Activated CD4-positive, alpha-beta T cell treated with anti-CD3 and anti-CD28 coated beads, Interleukin-2, amount 50 U/mL, for 1 hour (primary cell): ENCODE data around the gene ARL6IP5.

ENCODE experiments used
- DNase-seq: peaks from one replicate; pipeline ENCODE4 v3.0.0-alpha.2; 2020

Gene ARL6IP5

DNA sequence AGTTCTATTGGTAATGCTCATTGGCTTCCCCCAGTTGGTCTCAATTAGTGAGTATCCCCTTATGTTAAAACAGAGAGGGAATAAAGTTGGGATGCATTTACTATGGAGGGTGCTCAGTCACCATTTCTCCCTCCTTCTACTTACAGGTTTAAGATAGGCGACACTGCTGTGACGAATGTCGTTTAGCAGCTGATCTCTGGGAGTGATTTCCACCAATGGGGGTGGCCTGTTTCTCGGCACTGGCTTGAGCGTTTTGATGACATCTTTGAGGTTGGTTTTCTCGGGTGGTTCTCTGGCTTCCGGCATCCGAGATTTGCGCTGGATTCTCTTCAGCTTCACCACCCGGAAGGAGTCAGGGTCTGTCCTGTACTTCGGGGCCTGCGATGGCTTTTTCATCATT, 33.8 kb downstream of the ARL6IP5 start:
- no peak for DNase-seq

GRCh38 chr3:69119138-69119537, 34.4 kb downstream of the ARL6IP5 start:
- DNase-seq: no peak

DNA sequence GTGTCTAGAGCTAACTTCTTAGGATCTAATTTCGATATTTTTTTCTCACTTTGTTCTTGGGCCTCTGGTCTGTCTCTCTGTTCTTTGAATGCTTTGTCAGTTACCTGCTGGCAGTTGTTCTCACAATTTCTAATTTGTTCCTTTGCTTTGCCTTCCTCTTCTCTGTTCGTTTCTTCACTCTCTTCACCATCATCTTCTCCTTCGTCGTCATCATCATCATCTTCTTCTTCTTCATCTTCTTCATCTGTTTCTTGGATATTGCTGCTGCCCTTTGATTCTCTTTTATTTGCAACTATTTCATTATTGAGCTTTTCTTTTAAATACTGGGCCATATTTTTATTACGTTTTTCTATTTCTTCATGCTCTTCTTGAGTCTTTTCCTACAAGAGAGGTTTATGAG, 34.9 kb downstream of the ARL6IP5 start:
- no peak for DNase-seq

GRCh38 chr3:69120879-69121464, 36.2 kb downstream of the ARL6IP5 start:
- DNase-seq: peak; percentile 78

DNA sequence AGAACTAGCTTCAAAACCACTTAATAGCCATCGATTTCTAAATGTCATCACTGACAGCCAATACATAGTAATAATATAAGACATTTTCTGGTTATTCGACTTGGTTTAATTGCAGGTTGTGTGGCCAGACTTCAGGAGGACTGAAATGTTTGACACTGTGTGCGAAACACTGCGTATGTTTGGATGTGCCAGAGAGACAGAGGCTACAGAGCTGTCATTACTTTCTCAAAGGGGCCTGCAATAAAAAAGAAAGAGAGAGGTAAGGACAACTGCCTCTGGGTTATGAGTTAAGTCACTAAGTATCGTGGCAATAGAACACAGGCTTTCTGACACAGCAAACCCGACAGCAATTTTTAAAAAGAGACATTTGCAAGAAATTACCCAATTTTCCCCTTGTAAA, 36.8 kb downstream of the ARL6IP5 start:
- no peak for DNase-seq

DNA sequence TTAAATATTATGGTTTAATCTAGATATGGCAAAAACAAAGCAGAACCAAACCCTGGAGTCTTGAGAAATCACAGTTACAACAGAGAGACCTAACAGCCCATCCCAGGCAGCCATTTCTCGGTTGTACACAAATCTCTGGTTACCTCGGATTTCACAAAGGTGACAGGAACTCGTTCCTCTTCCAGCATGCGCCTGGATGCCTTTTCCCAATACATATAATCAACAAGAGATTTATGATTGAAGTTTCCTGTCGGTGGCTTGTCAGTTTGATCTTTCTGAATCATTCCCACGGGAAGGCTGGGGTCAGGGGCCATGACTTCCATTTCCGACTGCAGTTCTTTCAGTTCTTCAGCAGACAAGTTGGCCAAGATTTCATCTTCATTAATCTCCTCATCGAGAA, 37.2 kb downstream of the ARL6IP5 start:
- no peak for DNase-seq

DNA sequence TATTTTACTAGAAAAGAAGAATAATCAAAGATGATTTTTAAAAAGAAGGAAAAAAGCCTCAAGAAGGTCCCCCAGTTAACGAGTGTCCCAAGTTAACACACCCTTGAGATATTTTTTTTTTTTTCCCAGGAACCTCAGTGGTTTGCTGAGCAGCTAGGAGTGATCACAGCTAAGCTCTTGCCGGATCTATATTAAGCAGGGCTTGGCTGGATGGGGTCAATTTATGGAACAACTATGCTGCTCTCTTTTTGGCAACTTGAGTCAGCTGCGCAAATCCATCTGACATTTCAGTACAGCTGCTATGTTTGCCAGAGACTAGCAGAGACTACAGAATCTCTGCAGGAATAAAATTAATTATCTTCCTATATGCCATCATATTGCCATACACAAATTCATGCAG, 37.7 kb downstream of the ARL6IP5 start, which contains the start of gene LMOD3:
Gene LMOD3 (minus strand): TSS at position 193 of the 400 bp plus-strand sequence. CDS start 209 bp downstream, outside the sequence.
- DNase-seq: no peak

DNA sequence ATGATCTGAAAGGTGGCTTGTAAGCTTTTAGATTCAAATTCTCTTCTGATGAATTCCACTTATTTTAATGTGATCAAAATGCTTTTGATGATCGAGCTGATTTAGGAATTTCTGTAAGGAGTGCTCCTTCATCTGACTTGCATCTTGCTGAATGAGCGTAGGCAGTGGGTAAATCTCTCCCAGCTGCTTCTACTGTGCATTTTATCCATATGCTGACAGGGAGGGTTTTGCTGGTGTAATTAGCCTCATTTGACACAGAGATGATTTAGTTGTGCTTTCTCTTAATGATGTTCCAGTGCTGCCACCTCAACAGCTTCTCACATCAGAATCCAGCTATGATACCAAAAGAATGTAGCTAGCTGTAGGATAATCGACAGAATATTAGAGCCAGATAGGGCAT, 41.5 kb downstream of the ARL6IP5 start:
- DNase-seq: no peak

- no peak for DNase-seq
Observed at GRCh38 chr3:69126999-69127398, 42.3 kb downstream of the ARL6IP5 start.

GRCh38 chr3:69128509-69128908, 43.8 kb downstream of the ARL6IP5 start:
- no peak for DNase-seq

DNA sequence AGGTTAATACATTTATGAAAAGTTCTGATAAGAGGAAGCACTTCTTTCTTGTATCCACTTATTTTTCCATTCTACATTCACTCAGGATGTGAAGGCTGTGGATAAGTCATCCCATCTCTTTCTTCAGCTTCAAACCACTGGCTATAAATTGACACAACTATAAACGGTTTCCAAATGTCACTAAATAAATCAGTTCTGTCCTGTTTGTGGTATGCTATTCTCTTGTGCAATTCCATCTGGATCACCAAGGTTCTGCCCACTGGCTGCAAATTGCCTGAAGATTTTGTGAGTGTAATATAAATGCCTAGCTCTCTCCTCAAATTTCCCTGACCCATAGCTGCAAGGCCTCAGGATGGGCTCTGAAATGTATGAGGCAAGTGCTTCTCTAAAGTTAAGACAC, 44.8 kb downstream of the ARL6IP5 start:
- DNase-seq: no peak

- DNase-seq: no peak
Observed at GRCh38 chr3:69130689-69131088, 46.0 kb downstream of the ARL6IP5 start.

DNA sequence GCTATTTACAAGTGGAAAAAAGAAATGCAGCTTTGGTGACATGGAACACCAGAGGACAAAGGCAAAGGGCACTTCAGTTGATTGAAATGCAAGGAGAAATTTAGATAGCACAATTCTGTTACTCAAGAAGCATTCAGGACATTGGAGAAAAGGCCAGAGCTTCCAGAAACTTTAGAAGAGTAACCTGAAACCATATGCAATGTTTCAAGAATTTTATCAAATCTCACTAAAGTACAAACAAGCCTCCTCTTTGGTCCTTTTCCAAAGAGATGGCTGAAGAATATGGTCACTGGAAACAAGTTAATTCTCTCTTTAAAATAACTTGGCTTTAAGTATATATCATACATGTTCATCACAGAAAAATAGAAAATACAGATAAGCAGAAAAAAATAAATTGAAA, 52.3 kb downstream of the ARL6IP5 start:
- no peak for DNase-seq

- no peak for DNase-seq
Observed at GRCh38 chr3:69137412-69137811, 52.7 kb downstream of the ARL6IP5 start.

DNA sequence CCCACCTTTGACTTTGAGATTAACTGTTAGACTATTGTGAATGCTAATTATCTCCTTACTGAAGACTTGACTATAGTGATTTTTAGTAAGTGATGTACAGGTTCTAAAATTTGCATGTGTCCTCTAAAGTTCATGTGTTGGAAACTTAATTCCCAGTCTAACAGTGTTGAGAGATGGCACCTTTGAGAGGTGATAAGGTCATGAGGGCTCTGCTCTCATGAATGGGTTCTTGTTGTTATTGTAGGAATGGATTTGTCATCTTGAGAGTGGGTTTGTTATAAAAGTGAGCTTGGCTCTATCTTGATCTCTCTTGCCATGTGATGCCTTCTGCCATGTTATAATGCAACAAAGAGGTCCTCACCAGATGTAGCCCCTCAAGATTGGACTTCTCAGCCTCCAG, 56.6 kb downstream of the ARL6IP5 start:
- no peak for DNase-seq

GRCh38 chr3:69142090-69142489, 57.4 kb downstream of the ARL6IP5 start:
- no peak for DNase-seq

DNA sequence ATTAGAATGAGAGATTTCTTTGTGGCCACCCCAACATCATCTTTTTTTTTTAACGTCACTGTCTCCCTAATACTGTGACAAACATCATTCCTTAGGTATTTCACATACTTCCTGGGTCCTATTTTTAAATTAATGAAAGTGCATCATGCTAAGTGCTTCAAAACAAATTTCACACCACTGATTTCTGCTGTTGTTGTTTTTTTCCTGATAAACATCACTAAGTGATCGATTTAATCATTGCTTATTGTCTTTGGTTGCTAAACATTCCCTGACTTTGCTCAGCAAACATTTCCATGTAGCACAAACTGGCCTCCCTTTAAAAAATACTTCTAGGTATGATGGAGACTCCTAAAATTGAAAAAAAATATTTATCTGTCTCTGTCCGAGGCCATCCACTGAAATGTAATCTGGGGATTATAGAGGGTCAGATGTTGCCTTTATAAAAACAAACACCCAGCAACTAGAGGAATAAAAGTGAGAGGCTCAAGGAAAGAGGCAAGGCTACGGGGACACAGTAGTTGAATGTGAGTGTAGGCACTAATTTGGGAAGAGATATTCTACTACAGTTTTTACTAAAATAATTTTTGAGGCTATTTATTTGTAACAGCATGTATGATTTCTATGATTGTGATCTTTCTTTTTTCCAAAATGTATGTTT, 58.2 kb downstream of the ARL6IP5 start:
- no peak for DNase-seq

DNA sequence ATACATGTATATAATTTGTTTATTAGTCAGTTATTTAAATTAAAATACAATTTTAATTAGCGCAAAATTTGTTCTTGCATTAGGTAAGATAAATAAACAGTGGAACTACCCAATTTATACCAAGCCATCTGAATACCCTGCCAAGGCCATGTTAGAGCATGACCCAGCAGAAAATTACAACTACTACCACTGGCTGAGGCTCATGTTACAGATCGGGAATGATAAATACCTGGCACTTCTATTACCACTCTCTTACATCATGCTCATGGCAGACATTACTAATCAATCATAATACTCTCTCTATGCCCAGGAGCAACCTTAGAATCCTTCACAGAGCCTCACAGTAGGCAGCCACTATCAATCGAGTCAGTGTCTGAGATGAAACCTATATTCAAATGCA, 58.9 kb downstream of the ARL6IP5 start:
- DNase-seq: no peak

GRCh38 chr3:69144631-69145245, 60.0 kb downstream of the ARL6IP5 start:
- DNase-seq: no peak

GRCh38 chr3:69145688-69146087, 61.0 kb downstream of the ARL6IP5 start:
- no peak for DNase-seq

DNA sequence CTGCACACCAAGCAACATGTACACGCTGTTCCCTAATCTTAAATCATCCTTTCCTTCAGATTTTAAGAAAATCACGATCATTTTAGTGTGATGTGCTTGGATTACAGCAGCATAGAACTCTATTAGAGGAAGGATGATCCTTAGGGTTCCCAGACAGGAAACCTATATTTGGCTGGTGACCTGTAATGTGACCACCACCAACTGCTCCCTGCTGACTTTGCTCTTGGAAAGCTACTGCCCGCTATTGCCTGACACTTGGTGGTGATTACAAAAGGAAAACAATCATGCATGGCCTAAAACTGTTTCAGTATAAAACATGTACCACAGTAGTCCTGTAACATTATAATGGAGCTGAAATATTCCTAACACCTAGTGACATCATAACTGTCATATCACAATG, 64.8 kb downstream of the ARL6IP5 start:
- no peak for DNase-seq
